ENCODE data around the gene CAMSAP1.

DNA sequence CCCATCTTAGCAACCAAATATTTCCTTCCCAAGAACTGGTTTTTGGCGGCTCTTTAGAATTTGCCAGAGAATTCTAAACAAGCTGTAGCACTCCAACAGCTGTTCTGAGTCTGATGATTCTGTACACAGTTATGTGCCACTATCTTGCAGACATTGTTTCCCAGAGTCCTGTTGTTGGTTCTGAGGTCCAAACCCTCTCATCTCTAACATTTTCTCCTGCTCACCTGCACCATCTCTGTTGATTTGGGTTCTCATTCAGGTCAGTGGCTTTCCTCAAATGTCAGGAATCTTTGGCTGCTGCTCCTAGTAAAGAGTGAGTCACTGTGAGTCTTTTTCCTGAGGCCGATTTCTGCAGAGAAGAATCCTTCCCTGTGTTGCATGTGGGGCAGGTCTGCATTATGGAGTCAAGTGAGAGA lies 50.0 kb downstream of the CAMSAP1 start:
- TF ChIP-seq, protein P1, sequence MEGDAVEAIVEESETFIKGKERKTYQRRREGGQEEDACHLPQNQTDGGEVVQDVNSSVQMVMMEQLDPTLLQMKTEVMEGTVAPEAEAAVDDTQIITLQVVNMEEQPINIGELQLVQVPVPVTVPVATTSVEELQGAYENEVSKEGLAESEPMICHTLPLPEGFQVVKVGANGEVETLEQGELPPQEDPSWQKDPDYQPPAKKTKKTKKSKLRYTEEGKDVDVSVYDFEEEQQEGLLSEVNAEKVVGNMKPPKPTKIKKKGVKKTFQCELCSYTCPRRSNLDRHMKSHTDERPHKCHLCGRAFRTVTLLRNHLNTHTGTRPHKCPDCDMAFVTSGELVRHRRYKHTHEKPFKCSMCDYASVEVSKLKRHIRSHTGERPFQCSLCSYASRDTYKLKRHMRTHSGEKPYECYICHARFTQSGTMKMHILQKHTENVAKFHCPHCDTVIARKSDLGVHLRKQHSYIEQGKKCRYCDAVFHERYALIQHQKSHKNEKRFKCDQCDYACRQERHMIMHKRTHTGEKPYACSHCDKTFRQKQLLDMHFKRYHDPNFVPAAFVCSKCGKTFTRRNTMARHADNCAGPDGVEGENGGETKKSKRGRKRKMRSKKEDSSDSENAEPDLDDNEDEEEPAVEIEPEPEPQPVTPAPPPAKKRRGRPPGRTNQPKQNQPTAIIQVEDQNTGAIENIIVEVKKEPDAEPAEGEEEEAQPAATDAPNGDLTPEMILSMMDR (IDR thresholded peaks at IDR 0.05), result no peak
- no peak for TF ChIP-seq POLR2A (IDR thresholded peaks at IDR 0.05)
